Measurements from ENCODE around the gene MCM5. TPM values are rescaled to one million over a fixed set of nuclear protein-coding genes. Genes with fewer than 3 reads are reported as not detected.

Gene MCM5
- total RNA-seq, 1 donor from 2014 or later = 12.8 TPM

DNA sequence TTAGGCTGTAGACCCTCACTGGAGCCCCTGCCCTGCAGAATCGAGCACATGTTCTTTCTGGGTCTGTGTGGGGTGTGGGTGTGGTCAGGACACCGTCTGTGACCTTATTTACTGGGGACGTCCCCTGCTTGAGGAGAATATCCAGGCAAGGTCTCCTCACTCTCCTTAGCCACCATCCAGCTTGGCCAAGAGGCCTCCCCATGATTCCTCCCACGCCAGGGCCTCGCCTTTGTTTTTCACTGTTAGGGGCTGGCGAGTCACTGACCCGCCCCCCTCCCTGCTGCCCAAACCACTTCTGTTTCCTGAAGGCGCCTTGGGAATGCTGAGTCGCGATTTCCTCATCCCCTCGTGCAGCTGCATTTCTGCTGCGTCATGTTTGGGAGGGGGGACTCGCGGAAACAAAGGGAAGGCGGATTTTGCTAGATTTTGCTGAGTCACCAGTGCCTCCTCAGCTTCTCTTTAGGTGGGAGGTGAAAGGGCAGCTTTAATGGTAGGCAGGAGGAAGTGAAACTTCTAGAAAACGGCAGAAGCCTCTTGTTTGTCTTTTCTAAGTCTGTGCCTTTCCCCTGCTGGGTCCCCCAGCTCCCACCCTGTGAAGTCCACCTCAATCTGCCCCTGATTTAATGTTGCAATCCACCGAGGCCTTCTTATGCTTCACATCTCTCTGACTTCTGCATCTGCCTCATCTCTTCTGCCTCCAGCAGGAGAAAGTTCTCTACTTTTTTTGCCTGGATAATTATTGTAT lies 23.0 kb upstream of the MCM5 start:
- peak overlapping the region; percentile 72 for H3K4me2 ChIP-seq (ENCODE audit: low read length)
- H3K79me2 ChIP-seq (ENCODE audit: insufficient read depth, low read length) = no peaks in the 10 kb centered on the region
- no peaks in the 10 kb centered on the region for H3K9me3 ChIP-seq (ENCODE audit: insufficient read depth, low read depth, low read length)
- DNase-seq (ENCODE audit: low read depth) = peak; percentile 96
- no peaks in the 10 kb centered on the region for H3K36me3 ChIP-seq (ENCODE audit: insufficient read depth, low read length)
- no peaks in the 10 kb centered on the region for H3K9me3 Mint-ChIP-seq (ENCODE audit: unreplicated experiment)
- H3K9ac ChIP-seq (ENCODE audit: low read length) = peak overlapping the region; percentile 67
- H3K27ac Mint-ChIP-seq (ENCODE audit: unreplicated experiment) = peak overlapping the region; percentile 82
- TF ChIP-seq, protein P1, sequence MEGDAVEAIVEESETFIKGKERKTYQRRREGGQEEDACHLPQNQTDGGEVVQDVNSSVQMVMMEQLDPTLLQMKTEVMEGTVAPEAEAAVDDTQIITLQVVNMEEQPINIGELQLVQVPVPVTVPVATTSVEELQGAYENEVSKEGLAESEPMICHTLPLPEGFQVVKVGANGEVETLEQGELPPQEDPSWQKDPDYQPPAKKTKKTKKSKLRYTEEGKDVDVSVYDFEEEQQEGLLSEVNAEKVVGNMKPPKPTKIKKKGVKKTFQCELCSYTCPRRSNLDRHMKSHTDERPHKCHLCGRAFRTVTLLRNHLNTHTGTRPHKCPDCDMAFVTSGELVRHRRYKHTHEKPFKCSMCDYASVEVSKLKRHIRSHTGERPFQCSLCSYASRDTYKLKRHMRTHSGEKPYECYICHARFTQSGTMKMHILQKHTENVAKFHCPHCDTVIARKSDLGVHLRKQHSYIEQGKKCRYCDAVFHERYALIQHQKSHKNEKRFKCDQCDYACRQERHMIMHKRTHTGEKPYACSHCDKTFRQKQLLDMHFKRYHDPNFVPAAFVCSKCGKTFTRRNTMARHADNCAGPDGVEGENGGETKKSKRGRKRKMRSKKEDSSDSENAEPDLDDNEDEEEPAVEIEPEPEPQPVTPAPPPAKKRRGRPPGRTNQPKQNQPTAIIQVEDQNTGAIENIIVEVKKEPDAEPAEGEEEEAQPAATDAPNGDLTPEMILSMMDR (IDR thresholded peaks at IDR 0.05; ENCODE audit: insufficient read depth, low read depth, low read length) = no peak
- no peak for TF ChIP-seq EZH2 (IDR thresholded peaks at IDR 0.05; ENCODE audit: insufficient read depth, low read length)
- peak; percentile 49 for FAIRE-seq
- H3K27me3 ChIP-seq (ENCODE audit: insufficient read depth, low read length) = no peaks in the 10 kb centered on the region
- no peaks in the 10 kb centered on the region for H4K20me1 ChIP-seq (ENCODE audit: insufficient read depth, low read length)
- H2AFZ ChIP-seq (ENCODE audit: low read depth, low read length) = peak overlapping the region; percentile 63
- H3K4me3 Mint-ChIP-seq (ENCODE audit: unreplicated experiment) = no peak overlapping the region
- H3K27ac ChIP-seq (ENCODE audit: low read depth, low read length) = peak overlapping the region; percentile 78
- H3K4me1 Mint-ChIP-seq (ENCODE audit: low read depth, unreplicated experiment) = peaks cover 24% of the 10 kb centered on the region
- peak overlapping the region; percentile 30 for H3K4me3 ChIP-seq (ENCODE audit: insufficient read depth, low read depth, low read length)
- H3K27me3 Mint-ChIP-seq (ENCODE audit: low read depth, unreplicated experiment) = no peaks in the 10 kb centered on the region
- peaks cover 31% of the 10 kb centered on the region for H3K4me1 ChIP-seq (ENCODE audit: insufficient read depth, low read length)
- no peaks in the 10 kb centered on the region for H3K36me3 Mint-ChIP-seq (ENCODE audit: low read depth, unreplicated experiment)

DNA sequence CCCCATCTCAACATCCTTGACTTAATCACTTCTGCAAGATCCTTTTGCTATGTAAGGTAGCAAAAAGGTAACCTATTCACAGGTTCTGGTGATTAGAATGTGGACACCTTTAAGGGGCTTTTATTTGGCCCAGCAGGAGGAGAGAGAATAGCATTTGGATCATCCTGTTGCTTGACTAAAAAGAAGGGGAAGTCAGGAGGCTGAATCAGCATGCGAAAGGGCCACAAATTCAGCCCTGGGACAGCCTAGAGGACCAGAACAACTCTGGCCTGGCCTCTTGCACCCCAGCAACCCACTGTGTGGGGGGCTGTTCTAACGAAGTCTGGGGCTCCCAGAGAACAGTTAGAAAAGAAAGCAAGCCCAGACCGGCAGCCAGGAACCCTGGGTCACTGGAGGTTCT lies 22.2 kb upstream of the MCM5 start:
- H3K9me3 Mint-ChIP-seq (ENCODE audit: unreplicated experiment) = no peaks in the 10 kb centered on the region
- no peak overlapping the region for H3K4me2 ChIP-seq (ENCODE audit: low read length)
- H3K4me3 Mint-ChIP-seq (ENCODE audit: unreplicated experiment) = no peak overlapping the region
- no peaks in the 10 kb centered on the region for H3K9me3 ChIP-seq (ENCODE audit: insufficient read depth, low read depth, low read length)
- no peaks in the 10 kb centered on the region for H4K20me1 ChIP-seq (ENCODE audit: insufficient read depth, low read length)
- peaks cover 24% of the 10 kb centered on the region for H3K4me1 Mint-ChIP-seq (ENCODE audit: low read depth, unreplicated experiment)
- no peaks in the 10 kb centered on the region for H3K36me3 Mint-ChIP-seq (ENCODE audit: low read depth, unreplicated experiment)
- no peak overlapping the region for H2AFZ ChIP-seq (ENCODE audit: low read depth, low read length)
- H3K27me3 Mint-ChIP-seq (ENCODE audit: low read depth, unreplicated experiment) = no peaks in the 10 kb centered on the region
- H3K27ac Mint-ChIP-seq (ENCODE audit: unreplicated experiment) = peak overlapping the region; percentile 82
- H3K4me1 ChIP-seq (ENCODE audit: insufficient read depth, low read length) = peaks cover 28% of the 10 kb centered on the region
- no peaks in the 10 kb centered on the region for H3K27me3 ChIP-seq (ENCODE audit: insufficient read depth, low read length)
- no peak overlapping the region for H3K27ac ChIP-seq (ENCODE audit: low read depth, low read length)
- no peak for DNase-seq (ENCODE audit: low read depth)
- no peaks in the 10 kb centered on the region for H3K36me3 ChIP-seq (ENCODE audit: insufficient read depth, low read length)
- FAIRE-seq = no peak
- H3K9ac ChIP-seq (ENCODE audit: low read length) = no peak overlapping the region
- H3K79me2 ChIP-seq (ENCODE audit: insufficient read depth, low read length) = no peaks in the 10 kb centered on the region
- no peak overlapping the region for H3K4me3 ChIP-seq (ENCODE audit: insufficient read depth, low read depth, low read length)
- TF ChIP-seq, protein P1 (IDR thresholded peaks at IDR 0.05; ENCODE audit: insufficient read depth, low read depth, low read length) = no peak
- TF ChIP-seq EZH2 (IDR thresholded peaks at IDR 0.05; ENCODE audit: insufficient read depth, low read length) = no peak

DNA sequence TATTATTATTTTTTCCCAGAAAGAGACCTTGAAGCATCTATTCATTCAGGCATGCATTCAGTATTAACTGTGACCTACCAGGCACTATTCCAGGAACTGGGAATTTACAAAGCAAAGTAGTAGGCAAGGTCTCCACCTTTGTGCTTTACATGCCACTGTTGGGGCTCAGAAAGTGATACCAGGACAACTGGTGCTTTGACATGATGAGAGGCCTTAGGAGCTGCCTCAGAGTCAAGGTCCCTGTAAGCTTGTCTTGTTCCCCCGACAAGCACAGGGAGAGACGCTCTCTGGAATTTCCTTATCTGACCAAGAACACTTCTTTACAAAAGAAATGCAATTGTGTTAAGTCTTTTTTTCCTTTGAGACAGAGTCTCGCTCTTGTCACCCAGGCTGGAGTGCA lies 21.3 kb upstream of the MCM5 start:
- peaks cover 6% of the 10 kb centered on the region for H3K36me3 Mint-ChIP-seq (ENCODE audit: low read depth, unreplicated experiment)
- no peak for FAIRE-seq
- no peak overlapping the region for H3K9ac ChIP-seq (ENCODE audit: low read length)
- no peaks in the 10 kb centered on the region for H3K9me3 Mint-ChIP-seq (ENCODE audit: unreplicated experiment)
- no peaks in the 10 kb centered on the region for H3K9me3 ChIP-seq (ENCODE audit: insufficient read depth, low read depth, low read length)
- no peak overlapping the region for H3K4me3 ChIP-seq (ENCODE audit: insufficient read depth, low read depth, low read length)
- H3K36me3 ChIP-seq (ENCODE audit: insufficient read depth, low read length) = no peaks in the 10 kb centered on the region
- H3K79me2 ChIP-seq (ENCODE audit: insufficient read depth, low read length) = no peaks in the 10 kb centered on the region
- H3K4me1 Mint-ChIP-seq (ENCODE audit: low read depth, unreplicated experiment) = peaks cover 24% of the 10 kb centered on the region
- H3K4me3 Mint-ChIP-seq (ENCODE audit: unreplicated experiment) = no peak overlapping the region
- H3K4me1 ChIP-seq (ENCODE audit: insufficient read depth, low read length) = peaks cover 28% of the 10 kb centered on the region
- H2AFZ ChIP-seq (ENCODE audit: low read depth, low read length) = no peak overlapping the region
- H3K27ac Mint-ChIP-seq (ENCODE audit: unreplicated experiment) = no peak overlapping the region
- H3K27me3 Mint-ChIP-seq (ENCODE audit: low read depth, unreplicated experiment) = no peaks in the 10 kb centered on the region
- DNase-seq (ENCODE audit: low read depth) = no peak
- H3K27me3 ChIP-seq (ENCODE audit: insufficient read depth, low read length) = no peaks in the 10 kb centered on the region
- TF ChIP-seq, protein P1 (IDR thresholded peaks at IDR 0.05; ENCODE audit: insufficient read depth, low read depth, low read length) = no peak
- TF ChIP-seq EZH2 (IDR thresholded peaks at IDR 0.05; ENCODE audit: insufficient read depth, low read length) = no peak
- H3K27ac ChIP-seq (ENCODE audit: low read depth, low read length) = no peak overlapping the region
- H4K20me1 ChIP-seq (ENCODE audit: insufficient read depth, low read length) = no peaks in the 10 kb centered on the region
- no peak overlapping the region for H3K4me2 ChIP-seq (ENCODE audit: low read length)
